GOT3 (cell line): ENCODE measurements around the gene ELP4.

ENCODE experiments used
- DNase-seq: peaks from one replicate; lab custom pipeline; 2025; ENCODE audit warnings: mixed read lengths; lab: John Stamatoyannopoulos, UW

ELP4 gene

DNA sequence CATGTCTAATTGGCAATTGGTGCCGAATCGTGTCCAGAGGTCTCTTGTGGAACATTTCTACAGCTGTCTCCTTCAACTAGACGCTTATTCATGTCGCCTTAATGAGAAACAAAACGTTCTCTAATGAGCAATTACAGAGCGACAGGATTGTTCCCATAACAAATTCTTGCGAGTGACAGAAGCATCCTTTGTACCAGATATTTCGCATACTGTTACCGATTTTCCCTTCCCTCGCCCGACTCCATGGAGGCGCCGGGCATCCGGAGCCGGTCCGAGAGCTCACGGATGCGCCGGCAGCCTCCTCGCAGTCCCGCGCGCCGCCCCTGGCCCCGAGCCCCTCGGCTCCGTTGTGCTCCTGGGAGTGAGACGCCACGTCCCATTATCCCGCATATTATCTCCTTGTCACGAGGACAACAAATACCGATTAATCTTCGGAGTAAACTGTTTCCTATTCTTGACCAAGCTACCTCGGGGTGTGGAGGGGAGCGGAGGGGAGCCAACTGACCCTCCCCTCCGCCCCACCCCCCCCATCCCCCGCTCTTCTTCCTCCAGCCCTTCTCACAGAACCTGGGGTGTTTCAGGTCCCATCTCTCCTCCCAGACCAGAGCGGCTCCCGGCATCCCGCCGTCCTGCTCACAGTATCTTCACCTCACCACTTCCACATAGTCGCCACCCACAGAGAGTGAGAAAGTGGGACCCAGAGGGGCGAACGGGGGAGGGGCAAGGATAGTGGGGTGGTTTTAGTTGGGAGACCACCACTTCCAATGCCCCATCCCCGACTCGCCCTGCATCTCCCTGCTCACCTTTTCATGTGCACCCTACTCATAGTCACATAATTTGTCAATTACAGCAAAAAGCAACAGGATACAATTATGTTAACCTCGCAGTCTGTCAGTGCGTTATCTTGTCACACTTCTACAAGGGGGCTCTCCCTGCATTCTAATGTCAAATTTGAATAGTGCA lies 290.1 kb downstream of the ELP4 start:
- no peak for DNase-seq

DNA sequence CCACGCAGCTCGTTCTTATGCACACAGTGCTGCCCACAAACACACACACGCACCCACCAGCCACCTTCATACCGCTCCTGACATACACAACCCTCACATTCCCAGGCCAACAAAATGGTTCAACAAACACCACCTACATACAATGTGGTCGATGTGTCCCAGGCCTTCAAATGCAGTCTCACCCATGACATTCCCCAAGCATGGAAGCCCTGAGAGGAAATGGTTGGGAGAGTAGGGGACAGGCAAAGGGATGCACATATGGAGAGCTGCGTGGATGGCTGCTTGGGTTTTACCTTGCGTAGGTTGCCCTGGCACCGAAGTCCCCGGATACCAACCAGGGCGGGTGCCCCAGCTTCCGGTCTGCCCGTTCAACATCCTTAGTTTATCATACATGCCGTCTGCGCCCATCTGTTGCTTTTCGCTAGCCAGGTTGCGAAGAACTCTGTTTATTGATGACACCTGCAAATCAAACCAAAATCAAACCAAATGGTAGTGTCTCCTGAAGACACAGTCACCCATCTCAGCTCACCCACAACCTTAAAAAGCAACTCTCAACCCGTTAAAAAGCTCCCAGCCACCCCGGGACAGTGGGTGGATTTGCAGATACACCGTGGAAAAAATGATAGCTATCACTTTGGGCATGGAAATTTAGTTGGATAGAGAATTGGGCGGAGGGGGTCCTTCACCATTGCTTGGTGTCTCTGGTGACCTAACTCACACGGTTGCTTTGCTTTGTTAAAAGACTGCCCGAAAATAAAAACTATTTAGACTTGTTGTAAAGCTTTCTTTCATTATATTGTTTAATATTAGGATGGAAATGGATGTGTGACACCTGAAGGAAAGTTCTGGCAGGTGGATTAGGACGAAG lies 291.1 kb downstream of the ELP4 start:
- no peak for DNase-seq

DNA sequence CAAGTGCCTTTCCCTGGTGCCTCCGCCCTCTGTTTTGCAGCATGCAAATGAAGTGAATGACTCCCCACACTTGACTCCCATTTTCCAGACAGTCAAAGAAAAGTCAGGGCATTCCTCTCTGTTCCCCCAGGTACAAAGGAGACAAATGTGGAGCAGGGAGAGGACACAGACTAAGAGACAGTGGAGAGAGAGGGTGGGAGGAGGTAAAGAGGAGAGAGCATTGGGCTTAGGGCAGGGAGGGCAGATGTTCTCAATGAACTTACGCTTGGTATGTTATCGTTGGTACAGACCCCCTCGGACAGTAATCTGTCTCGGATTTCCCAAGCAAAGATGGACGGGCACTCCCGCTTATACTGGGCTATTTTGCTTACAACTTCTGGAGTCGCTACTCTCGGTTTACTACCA lies 291.7 kb downstream of the ELP4 start:
- DNase-seq: no peak

DNA sequence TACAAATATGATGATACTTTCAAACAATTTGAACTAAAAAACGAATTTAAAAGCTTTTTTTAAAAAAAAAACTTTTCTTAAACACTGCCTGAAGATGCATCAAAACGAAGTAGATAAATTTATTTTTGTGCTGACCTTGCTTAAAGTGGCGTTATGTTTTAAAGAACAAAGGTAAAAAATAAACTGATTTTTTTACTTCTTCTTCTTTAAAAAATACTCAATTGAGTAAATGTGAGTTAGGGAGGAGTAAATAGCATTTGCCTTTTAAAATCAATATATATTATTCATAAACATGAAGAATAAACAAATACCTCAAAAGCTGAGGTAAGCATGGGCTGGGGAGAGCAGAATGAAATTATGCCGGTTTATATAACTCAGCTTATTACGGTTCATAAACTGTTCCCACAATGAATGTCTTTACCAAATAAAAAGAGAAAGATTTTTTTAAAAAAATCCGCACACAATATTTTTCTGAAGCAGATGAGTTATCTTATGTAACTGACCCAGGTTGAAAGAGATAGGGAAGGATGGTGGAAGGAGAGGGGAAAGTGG lies 292.5 kb downstream of the ELP4 start:
- DNase-seq: no peak

DNA sequence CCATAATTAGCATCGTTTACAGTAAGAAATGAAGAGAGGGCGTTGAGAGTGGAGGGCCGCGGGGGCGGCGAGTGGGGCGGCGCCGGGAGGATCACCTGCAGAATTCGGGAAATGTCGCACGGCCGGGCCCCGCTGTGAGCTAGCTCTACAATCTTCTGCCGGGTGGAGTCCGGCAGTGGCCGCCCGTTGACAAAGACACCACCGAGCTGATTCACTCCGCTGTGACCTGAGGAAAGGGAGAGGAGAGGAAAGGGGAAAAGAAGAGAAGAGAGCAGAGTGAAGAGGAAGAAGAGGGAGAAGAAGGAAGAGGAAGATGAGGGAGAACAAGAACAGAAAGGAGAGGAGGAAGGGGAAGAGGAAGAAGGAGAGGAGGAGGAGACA lies 293.0 kb downstream of the ELP4 start:
- no peak for DNase-seq

DNA sequence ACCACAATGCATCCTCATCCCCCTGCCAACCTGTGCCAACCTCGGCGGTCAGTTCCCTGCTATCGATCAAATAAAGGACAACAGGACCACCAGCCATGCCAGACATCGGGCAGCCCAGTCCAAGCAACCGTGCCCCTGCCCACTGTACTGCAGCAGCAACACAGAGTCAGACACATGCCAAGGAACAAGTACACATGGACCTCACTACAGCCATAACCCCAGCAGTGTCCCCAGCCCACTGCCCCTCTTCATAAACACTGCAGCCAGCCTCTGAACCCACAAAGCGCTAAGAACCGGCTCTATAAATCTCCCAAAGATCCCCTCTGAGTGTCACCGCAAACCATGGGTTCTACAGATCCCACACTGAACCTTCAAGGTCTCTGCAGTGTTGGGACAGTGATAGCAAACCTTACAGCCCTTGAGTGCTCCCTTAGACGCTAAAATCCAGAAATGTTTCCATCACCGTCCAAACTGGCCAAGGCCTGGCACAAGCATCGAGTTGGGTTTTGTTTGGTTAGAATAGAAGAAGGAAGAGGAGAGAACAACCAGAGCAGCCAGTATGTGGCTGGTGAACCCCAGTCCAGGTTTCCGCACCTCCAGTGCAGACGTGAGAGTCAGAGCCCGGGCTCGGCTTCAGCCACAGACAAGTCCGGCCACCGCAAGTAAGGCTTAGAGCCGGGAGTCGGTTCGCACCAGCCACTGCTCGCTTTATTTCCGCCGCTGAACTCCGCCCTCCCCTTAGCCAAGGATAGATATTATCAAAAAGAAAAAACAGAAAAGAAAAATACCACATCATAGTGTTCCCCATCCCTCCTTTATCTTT lies 293.6 kb downstream of the ELP4 start:
- DNase-seq: no peak

DNA sequence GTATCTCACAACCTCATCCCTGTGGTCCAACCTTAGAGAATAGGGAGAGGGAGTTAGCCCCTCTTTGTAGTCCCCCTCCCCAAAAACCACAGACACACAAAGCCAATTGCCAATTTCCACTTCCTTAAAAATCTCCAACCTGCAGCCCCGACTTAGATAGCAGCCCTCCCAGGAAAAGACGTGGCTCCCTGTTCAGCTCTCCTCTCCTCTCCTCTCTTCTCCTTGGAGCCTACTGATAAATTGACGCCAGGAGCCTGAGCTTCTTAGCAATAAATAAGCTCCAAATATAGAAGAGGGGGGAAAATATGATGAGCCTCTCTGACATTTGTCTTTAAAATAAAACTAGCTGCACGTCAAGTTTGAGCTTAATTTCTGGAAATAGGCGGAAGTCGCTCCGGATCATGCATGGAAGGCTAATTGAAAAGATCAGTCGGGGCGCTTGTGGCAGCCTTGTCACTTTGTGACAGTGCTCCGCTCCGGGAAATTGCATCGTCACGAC lies 294.3 kb downstream of the ELP4 start:
- DNase-seq: no peak

DNA sequence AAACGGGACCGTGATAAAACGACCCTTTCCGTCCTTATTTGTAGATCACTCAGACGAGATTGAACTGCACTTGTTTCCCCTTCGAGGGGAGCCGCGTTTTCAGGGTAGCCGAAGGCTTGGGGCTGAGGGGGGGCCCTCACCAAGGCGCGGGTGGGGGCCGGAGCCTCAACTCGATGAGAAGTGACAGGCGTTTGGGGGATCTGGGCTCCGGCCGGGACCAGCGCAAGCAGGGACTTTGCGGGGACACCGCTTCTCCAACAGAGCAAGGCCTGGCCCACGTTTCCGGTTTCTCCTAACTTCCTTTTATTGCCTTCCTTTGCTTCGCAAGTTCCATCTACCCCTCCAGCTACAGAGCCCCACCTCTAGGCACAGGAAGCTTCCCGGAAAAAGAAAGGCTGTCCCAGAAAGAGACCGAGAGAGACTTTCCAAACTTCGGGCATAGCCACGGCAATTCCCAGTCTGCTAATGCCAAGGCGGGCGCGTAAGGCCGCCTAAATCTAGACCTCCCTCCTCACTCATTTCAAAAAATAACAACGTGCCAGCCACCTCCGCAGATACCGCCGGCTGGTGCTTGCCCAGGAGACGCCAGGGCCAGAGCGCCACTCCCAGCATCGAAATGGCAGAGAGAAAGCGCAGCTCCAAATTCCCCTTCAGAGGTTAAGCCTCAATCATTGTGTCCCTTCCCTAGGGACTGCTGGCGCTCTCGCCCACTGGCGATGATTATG lies 294.9 kb downstream of the ELP4 start:
- no peak for DNase-seq

DNA sequence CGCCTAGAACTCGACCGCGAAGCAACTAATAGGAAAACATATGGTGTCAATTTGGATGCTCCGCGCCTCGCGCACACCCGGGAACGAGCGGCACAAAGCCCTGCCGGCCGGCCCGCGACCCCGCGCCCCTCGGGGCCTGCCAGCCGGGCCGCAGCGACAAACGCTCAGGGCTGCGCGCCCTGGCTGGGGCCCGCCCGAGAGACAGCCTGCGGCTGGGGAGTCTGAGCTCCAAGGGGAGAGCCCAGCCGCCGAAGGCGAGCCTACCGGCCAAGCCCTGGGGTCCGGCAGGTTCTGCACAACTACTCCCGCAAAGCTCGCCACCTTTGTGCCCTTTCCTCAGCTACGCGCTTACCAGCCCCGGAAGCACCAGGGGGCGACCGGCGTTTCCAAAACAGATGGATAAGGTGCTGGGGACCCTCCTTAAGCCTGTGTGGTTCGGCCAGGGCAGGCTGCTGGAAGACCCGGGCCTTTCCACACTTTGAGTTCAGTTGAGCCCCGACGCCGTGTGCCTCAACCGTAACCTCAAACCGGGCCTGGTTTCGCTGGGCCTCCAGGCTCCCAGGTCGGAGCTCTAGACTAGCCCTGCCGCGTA lies 295.6 kb downstream of the ELP4 start:
- no peak for DNase-seq

DNA sequence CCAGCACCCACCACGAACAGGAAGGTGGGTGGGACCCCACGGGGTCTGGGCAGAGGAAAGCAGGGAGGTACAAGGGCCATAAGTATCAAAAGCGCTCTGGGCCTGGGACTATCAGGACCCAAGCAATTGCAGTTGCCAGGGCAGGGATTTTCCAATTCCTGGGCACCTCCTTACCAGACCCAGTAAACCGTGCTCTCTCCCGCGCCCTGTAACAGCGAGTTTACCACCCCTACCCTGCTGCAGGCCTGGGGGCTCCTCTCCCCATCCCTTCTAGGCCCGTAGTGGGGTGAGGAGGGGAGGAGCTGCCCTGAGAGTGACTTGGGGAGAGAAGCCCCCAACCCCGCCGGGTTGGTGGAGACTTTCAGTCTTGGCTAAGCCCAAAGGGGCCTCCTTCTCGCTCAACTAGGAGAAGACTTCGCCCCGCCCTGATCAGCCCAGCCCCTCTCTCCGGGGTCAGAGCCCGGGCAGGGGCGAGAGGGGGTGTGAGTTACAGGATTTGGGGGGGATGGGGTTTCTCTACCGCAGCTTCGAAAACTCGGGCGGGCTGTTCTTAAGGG lies 296.1 kb downstream of the ELP4 start:
- DNase-seq: no peak

DNA sequence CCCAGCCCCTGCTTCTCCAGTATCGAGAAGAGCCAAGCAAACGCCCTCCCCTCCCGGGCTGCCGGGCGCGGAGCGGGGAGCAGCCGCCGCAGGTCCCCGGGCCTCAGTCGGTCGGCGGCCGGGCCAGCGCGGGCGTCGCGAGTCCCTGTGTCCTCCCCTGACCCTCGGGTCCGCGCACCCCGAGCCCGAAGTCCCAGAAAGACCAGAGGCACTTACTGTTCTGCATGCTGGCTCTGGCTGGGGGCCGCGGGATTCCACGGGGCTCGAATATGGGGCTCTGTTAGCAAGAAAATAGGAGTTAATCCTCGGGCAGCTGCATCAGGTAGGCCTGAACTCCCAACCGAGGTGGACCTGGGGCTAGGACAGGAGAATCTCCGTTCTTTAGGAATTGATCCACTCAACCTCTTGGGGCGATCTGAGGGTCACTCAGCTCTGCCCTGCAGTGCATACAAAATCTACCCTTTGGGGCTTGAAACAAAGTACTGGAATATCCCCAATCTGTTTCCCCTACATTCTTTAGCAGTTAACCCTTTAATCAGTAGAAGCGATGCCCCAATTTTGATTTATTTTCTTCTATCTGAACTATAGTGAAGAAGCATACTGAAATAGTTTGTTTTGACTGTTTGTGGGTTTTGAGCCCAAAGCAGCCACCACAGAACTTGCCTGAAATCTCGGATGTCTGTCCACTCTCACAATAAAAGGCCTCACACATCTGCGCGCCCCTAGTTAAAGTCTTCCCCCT lies 296.8 kb downstream of the ELP4 start:
- no peak for DNase-seq

DNA sequence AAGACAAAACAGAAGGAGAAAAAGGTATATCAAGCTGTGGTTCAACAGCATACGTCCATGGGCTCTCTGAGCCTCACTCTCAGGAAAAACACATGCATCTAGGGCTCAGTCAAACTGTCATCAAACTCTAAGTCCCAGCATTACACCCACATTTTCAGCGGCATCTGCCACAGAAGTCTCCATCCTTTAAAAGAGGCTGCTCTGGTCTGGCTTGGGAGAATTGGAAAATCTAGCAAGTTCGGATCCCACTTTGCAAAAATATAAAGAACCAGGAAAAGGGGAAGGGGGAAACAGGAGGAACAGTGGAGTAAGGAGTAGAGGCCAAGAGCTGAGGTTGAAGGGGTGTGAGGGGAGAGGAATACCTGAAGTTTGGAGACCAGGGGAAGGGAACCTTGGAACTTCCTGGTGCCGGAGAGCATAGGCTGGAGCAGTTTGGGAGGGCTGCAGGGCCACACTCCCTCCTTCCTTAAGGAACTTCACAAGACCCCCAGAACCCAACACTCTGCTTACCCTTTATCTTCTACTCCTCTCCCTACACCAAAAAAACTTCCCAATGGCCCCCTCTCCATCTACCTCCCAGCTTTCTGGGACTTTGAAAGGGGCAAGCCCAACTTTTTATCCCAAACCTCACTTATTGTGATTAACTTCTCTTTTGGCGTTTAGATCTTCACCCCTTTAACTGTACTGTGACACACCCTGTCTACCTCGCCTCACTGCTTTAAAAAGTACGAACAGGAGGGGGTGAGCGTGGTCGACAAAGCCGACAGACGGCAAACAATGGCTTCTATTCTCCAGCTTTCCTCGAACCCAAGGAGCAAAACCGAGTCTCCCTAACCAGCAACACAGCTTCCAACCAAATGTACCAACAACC lies 297.6 kb downstream of the ELP4 start:
- no peak for DNase-seq

DNA sequence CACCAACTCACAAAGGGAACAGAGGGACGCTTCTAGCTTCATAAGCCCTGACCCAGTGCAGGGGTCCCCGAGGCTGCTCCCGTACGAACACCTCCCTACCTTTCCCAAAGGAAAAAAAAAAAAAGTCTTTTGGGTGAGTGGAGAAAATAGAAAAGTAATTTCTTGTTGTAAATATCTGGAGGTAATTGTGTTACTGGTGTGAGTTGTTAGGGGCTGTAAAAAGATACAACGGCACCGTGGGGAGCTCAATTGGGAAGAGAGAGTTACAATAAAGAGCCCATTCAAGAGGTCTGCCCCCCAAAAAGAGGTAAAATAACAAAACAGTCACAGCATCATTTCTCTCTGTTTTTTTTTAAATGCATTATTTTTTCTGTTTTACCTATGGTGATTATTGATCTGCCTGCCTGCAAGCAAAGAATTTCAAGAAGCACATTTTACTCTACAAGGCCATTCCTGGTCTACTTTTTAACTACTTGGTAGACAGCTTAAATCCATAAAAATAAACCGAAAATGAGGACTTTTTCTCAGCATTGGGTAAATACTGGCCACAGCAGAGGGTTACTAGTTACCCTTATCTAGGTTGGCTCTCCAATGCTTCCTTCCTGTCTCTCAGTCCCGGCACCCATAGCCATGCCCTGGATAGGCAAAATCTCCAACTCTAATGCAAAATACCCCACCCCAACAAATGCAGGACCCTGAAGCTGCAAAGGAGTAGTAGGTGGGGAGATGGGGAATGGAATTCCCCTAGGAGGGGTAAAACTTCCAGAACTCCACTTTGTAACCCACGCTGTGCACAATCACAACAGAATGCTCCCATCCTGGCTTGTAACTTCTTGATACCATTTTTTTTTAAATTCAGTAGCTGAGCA lies 298.5 kb downstream of the ELP4 start:
- no peak for DNase-seq

DNA sequence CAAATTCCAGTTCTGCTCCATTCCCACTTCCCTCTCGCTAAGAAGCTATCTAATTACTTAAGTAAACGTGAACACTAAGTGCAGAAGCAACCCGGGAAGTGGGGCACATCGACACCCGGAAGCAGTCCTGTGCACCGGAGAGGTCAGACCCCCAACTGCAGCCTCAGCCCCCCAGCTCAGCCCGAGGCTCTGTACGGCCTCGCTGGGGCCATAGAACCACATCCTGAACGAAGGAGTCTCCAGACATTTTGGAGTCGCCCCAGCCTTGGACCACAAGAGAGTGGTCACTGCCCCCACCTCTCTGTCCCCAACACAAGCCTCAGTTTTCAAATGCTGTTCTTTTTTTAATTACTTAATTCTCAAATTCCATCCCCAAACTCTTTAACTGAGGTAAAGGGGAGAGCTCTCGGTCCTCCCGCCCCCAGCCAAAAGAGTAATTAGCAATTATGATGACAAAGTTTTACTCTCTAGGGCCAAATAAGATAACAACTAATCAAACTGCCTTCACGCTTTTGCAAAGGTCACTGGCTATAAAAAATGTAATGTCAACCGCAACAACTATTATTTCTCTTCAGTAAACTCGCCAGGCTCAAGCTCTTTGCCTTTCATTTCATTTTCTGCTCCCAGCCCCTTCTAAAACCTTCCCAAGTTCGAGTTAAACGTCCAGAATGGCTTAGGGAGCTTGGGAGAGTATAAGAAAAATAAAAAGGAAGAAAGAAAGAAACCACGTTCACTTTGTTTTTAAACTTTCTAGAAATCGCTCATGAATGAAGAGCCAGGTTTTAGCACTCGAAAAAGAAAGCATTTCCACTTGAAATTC lies 299.4 kb downstream of the ELP4 start:
- DNase-seq: no peak

DNA sequence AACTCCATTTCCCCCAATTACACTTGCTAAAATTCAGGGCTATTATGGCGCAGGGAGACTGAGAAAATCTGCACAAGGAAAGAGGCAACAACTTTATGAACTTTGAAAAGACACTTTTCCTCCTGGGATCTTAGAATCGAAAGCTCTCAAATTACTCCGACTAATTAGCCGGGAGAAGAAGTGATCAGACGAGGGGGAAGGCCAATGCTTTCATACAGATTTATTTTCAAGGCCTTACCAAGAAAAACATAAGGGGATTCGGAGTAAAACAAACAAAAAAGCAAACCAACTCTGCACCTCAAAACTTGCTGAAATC lies 299.9 kb downstream of the ELP4 start:
- no peak for DNase-seq

DNA sequence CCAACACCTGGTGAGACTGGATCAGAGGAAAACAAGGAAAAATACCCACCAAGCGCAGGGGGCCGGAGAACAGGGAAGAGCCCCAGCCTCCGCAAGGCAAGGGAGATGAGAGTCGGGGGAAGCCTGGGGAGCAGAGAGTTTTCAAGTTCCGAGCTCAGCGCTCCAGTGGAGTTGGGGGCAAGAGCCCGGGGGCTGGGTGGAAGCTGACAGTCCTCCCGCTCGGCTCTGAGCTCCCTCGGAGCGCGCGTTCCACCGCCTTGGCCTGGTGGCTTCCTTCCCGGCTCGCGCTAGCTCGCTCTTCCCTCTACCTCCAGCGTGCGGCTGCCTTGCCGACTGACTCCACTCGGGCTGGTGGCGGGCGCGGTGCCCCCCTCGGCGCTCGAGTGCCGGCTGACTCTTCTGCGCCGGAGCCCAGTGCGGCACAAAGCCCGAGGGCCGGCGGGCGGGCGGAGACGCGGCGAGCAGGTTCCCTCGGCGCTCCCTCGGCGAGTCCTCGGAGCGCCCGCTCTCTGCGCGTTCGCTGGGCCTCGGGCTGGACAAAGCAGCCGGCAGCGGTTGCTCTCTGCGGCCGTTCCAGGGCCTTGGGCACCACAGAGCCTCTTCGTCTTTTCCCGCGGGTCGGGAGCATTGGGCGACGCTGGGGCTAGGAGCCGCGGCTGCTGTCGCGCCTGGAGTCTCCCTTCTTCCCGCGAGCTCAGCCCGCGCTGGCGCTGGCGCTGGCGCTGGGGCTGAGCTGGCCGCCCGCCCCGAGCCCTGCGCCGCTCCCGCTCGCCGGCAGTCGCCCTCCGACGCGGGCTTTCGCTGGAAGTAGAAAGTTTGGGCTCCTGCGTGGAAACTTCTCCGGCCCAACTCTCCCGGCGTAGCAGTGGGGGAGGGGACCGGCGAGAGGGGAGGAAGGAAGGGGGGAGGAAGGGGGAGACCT lies 300.6 kb downstream of the ELP4 start:
- no peak for DNase-seq
